GM12878 (cell line): Measurements from ENCODE around the gene ABHD1. TPM values are rescaled to one million over a fixed set of nuclear protein-coding genes. Genes with fewer than 3 reads are reported as not detected.

Source experiments
- ATF7 ChIP-seq: fragments of 450-650 bp; IDR thresholded peaks from 2 replicates; pipeline ENCODE4 v1.6.1; 2016; ENCODE audit warnings: low read depth, mild to moderate bottlenecking
- BRCA1 ChIP-seq: IDR thresholded peaks from 2 replicates; pipeline ENCODE4 v1.6.1; 2011; ENCODE audit warnings: low read depth, low read length, improper control_type of control experiment
- E2F4 ChIP-seq: IDR thresholded peaks from 2 replicates; pipeline ENCODE4 v1.6.1; 2012; ENCODE audit warnings: low read depth, low read length, improper control_type of control experiment
- EGR1 ChIP-seq, 2 experiments: IDR thresholded peaks; 1 replicate in 1 of 2; 2 replicates in 1 of 2; pipeline ENCODE4 v1.6.1; 2011 to 2012; ENCODE audit warnings: low read depth in 2 of 2, low read length in 2 of 2, borderline replicate concordance in 1 of 2, mild to moderate bottlenecking in 1 of 2, moderate library complexity in 1 of 2
- HDAC2 ChIP-seq: fragments of 200-600 bp; sonication (generic); IDR thresholded peaks from 2 replicates; pipeline ENCODE4 v1.6.1; 2017
- HDAC6 ChIP-seq: fragments of 200-600 bp; sonication (generic); IDR thresholded peaks from one replicate; pipeline ENCODE4 v1.8.0; 2017; ENCODE audit warnings: antibody characterized with exemption; ENCODE audit not compliant: unreplicated experiment
- IRF4 ChIP-seq: IDR thresholded peaks from 2 replicates; pipeline ENCODE4 v1.6.1; 2011; ENCODE audit warnings: low read depth, low read length
- IRF5 ChIP-seq: fragments of 450-650 bp; IDR thresholded peaks from 2 replicates; pipeline ENCODE4 v1.6.1; 2017; ENCODE audit warnings: borderline replicate concordance
- MAX ChIP-seq: IDR thresholded peaks from 2 replicates; pipeline ENCODE4 v1.6.1; 2012; ENCODE audit warnings: low read depth, low read length, improper control_type of control experiment
- MEF2A ChIP-seq: IDR thresholded peaks from 2 replicates; pipeline ENCODE4 v1.6.1; 2011; ENCODE audit warnings: low read depth, mild to moderate bottlenecking, low read length, moderate library complexity; ENCODE audit not compliant: insufficient read depth
- MLLT1 ChIP-seq: fragments of 450-650 bp; IDR thresholded peaks from 2 replicates; pipeline ENCODE4 v1.6.1; 2016; ENCODE audit warnings: mild to moderate bottlenecking
- MXI1 ChIP-seq: fragments of 150-350 bp; IDR thresholded peaks from 2 replicates; pipeline ENCODE4 v1.6.1; 2011; ENCODE audit warnings: low read depth, mild to moderate bottlenecking, inconsistent platforms, low read length, improper control_type of control experiment
- MYB ChIP-seq: fragments of 150-350 bp; IDR thresholded peaks from 2 replicates; pipeline ENCODE4 v1.6.1; 2014; ENCODE audit warnings: mild to moderate bottlenecking, low read depth, low read length, borderline replicate concordance
- NFYB ChIP-seq: IDR thresholded peaks from 2 replicates; pipeline ENCODE4 v1.6.1; 2011; ENCODE audit warnings: low read depth, mild to moderate bottlenecking, low read length, improper control_type of control experiment, moderate library complexity; ENCODE audit not compliant: insufficient read depth
- NR2C1 ChIP-seq: fragments of 450-650 bp; IDR thresholded peaks from 2 replicates; pipeline ENCODE4 v1.6.1; 2017; ENCODE audit warnings: antibody characterized with exemption, mild to moderate bottlenecking, moderate library complexity
- PKNOX1 ChIP-seq: fragments of 450-650 bp; IDR thresholded peaks from 2 replicates; pipeline ENCODE4 v1.6.1; 2016; ENCODE audit warnings: mild to moderate bottlenecking
- RB1 ChIP-seq: fragments of 450-650 bp; formaldehyde crosslinking; IDR thresholded peaks from 2 replicates; pipeline ENCODE4 v1.6.1; 2017; ENCODE audit warnings: mild to moderate bottlenecking, borderline replicate concordance
- REST ChIP-seq: IDR thresholded peaks from 2 replicates; pipeline ENCODE4 v1.6.1; 2012; ENCODE audit warnings: mild to moderate bottlenecking, low read depth, low read length
- SPI1 ChIP-seq: IDR thresholded peaks from 2 replicates; pipeline ENCODE4 v1.6.1; 2011; ENCODE audit warnings: low read depth, mild to moderate bottlenecking, low read length, moderate library complexity, borderline replicate concordance; ENCODE audit not compliant: insufficient read depth
- TAF1 ChIP-seq: IDR thresholded peaks from 2 replicates; pipeline ENCODE4 v1.6.1; 2011; ENCODE audit warnings: mild to moderate bottlenecking, low read depth, low read length, borderline replicate concordance
- polyA plus RNA-seq, 11 experiments: library from polyadenylated mRNA; depleted of rRNA in 4 of 11; unstranded in 6 of 11; stranded (reverse) in 5 of 11; fragments of >200 nt; fragmentation: Nextera tagmentation in 4 of 11; fragmentation: Illumina TruSeq in 1 of 11; extraction: Ambion mirVana in 4 of 11; extraction: Trizol in 1 of 11; gene quantifications; 1 replicate in 1 of 11; 2 replicates in 10 of 11; pipeline versions ENCODE4 v1.2.1 to v1.2.3, GENCODE V29; 2011 to 2016; ENCODE audit warnings: inconsistent platforms in 2 of 11, missing spikeins in 2 of 11, low read depth in 1 of 11
- total RNA-seq, 4 experiments: library from RNA; depleted of rRNA in 3 of 4; stranded (reverse); fragments of >200 nt in 3 of 4; fragmentation: Illumina TruSeq in 1 of 4; extraction: Trizol in 1 of 4; gene quantifications; 2 replicates each; pipeline versions ENCODE4 v1.2.1 to v1.2.3, GENCODE V29; 2013 to 2021

The ABHD1 gene
- total and polyA plus RNA-seq, 10 of the 15 experiments (the other 5 are each of a cell fraction or from before 2014, with no cell fraction given): 0.04 to 0.35 (median 0.17) TPM; not detected in 2

GRCh38 chr2:27134781-27135477, 11.3 kb downstream of the ABHD1 start (continued):
- TF ChIP-seq REST (no peak), TAF1 (no peak), E2F4 (no peak), IRF5 (no peak), BRCA1 (no peak), NR2C1 (peak; percentile 75; the same call in 1 of the 2 replicates), ATF7 (no peak), MYB (no peak), MEF2A (no peak), HDAC6 (no peak), SPI1 (no peak), EGR1 (IDR thresholded peaks at IDR 0.05; ENCODE audit: borderline replicate concordance in 1 of 2, low read depth in 2 of 2, low read length in 2 of 2) (peak in 1 of 2 experiments; percentile 67; a peak in 1 of 3 replicates), MAX (no peak), IRF4 (no peak), RB1 (no peak), NFYB (no peak), PKNOX1 (no peak), MXI1 (peak; percentile 12; the same call in 1 of the 2 replicates), MLLT1 (peak; percentile 94), HDAC2 (no peak)
